Suprapubic skin (tissue), 4 donors: ENCODE data around the gene ERGIC3. TPM values are rescaled to one million over a fixed set of nuclear protein-coding genes. Genes with fewer than 3 reads are reported as not detected.
A peak's percentile ranks its signal among the peaks of the same experiment; 100 is the strongest.

ENCODE experiments used
- DNase-seq, 2 donors: peaks; one replicate each; pipeline ENCODE4 v3.0.0-alpha.2; 2019; ENCODE audit warnings: low spot score in 2 of 2
- H3K27ac ChIP-seq: fragments of 200-600 bp; sonication (generic); one replicate; pipeline ENCODE4 v1.5.1; 2019
- H3K27me3 ChIP-seq: fragments of 200-600 bp; sonication (generic); one replicate; pipeline ENCODE4 v1.5.1; 2019
- H3K36me3 ChIP-seq: fragments of 200-600 bp; sonication (generic); one replicate; pipeline ENCODE4 v1.5.1; 2019
- H3K4me1 ChIP-seq: fragments of 200-600 bp; sonication (generic); one replicate; pipeline ENCODE4 v1.5.1; 2019
- H3K4me3 ChIP-seq: fragments of 200-600 bp; sonication (generic); one replicate; pipeline ENCODE4 v1.5.1; 2019; ENCODE audit warnings: mild to moderate bottlenecking
- H3K9me3 ChIP-seq: fragments of 200-600 bp; sonication (generic); one replicate; pipeline ENCODE4 v1.5.1; 2019
- EP300 ChIP-seq: sonication (generic); formaldehyde crosslinking; IDR thresholded peaks from one replicate; pipeline ENCODE4 v1.6.1; 2017; ENCODE audit warnings: antibody characterized with exemption
- POLR2A ChIP-seq, 2 donors: fragments of 450-650 bp; IDR thresholded peaks; one replicate each; pipeline ENCODE4 v1.6.1; 2017; ENCODE audit warnings: antibody characterized with exemption in 2 of 2, mild to moderate bottlenecking in 2 of 2, moderate library complexity in 2 of 2
- POLR2AphosphoS5 ChIP-seq, 3 donors: sonication (generic); formaldehyde crosslinking; IDR thresholded peaks; one replicate each; pipeline ENCODE4 v1.6.1; 2017; ENCODE audit warnings: antibody characterized with exemption in 3 of 3
- WGBS: methylation state at CpG from one replicate; pipeline ENCODE4 v1.1.5; 2018; 5-methylcytosine and 5-hydroxymethylcytosine counted together
- total RNA-seq, 4 donors: library from RNA; depleted of rRNA; stranded (reverse); fragments of >200 nt; gene quantifications; one replicate each; pipeline ENCODE4 v1.1.0, GENCODE V29; 2016
- TF ChIP-seq, protein P1 (sequence below), 2 donors: fragments of 200-600 bp in 1 of 2; fragments of 450-650 bp in 1 of 2; sonication (generic) in 1 of 2; IDR thresholded peaks; one replicate each; pipeline ENCODE4 v1.5.1; 2016 to 2019; ENCODE audit warnings: antibody characterized with exemption in 2 of 2, mild to moderate bottlenecking in 1 of 2, moderate library complexity in 1 of 2

ERGIC3 gene
- total RNA-seq, 4 donors from 2014 or later = 154 to 256 (median 225) TPM

DNA sequence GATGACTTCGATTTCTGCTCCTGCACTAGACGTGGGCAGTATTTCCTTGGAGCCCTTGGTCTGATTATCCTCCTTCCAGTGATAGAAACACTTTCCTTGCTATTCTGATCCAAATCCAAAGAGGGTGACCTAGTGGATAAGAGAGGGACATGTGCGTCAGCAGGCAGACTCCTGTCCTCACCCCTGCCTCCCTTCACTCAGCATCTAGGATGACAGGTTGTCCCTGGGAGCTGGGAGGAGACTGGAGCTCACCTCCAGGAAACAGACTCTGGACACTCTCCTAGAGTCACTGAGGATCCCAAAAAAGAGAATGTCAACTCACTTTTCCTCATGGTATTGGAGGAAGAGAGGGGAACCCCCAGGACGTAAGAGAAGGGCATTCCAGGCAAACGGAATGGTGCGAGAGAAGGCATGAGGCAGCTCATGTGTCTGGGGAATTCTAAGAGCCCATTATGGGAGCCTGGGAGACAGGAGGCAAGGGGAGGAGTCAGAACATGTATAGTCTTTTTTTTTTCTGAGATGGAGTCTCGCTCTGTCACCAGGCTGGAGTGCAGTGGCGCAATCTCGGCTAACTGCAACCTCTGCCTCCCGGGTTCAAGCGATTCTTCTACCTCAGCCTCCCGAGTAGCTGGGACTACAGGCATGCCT lies 14.6 kb upstream of the ERGIC3 start:
- H3K36me3 ChIP-seq = no peaks in the 10 kb centered on the region
- H3K27ac ChIP-seq = no peak overlapping the region
- TF ChIP-seq POLR2A (IDR thresholded peaks at IDR 0.05) = no peak
- TF ChIP-seq, protein P1, sequence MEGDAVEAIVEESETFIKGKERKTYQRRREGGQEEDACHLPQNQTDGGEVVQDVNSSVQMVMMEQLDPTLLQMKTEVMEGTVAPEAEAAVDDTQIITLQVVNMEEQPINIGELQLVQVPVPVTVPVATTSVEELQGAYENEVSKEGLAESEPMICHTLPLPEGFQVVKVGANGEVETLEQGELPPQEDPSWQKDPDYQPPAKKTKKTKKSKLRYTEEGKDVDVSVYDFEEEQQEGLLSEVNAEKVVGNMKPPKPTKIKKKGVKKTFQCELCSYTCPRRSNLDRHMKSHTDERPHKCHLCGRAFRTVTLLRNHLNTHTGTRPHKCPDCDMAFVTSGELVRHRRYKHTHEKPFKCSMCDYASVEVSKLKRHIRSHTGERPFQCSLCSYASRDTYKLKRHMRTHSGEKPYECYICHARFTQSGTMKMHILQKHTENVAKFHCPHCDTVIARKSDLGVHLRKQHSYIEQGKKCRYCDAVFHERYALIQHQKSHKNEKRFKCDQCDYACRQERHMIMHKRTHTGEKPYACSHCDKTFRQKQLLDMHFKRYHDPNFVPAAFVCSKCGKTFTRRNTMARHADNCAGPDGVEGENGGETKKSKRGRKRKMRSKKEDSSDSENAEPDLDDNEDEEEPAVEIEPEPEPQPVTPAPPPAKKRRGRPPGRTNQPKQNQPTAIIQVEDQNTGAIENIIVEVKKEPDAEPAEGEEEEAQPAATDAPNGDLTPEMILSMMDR (IDR thresholded peaks at IDR 0.05) = no peak
- no peak for DNase-seq
- H3K4me3 ChIP-seq = no peak overlapping the region
- H3K9me3 ChIP-seq = no peaks in the 10 kb centered on the region
- H3K4me1 ChIP-seq = no peaks in the 10 kb centered on the region
- no peaks in the 10 kb centered on the region for H3K27me3 ChIP-seq
- 80% methylated on average over 12 of the region's 12 CpGs for WGBS

GRCh38 chr20:35529552-35529951 lies 12.3 kb upstream of the ERGIC3 start, which contains the start of gene C20orf173:
C20orf173 (minus strand) TSS chr20:35529652; CDS start chr20:35529373, 279 bp downstream.
- no peaks in the 10 kb centered on the region for H3K36me3 ChIP-seq
- TF ChIP-seq POLR2A (IDR thresholded peaks at IDR 0.05) (no peak), POLR2AphosphoS5 (IDR thresholded peaks at IDR 0.05) (no peak), EP300 (no peak)
- TF ChIP-seq, protein P1 (IDR thresholded peaks at IDR 0.05) = no peak
- WGBS = 96% methylated on average over 2 of the region's 2 CpGs
- no peaks in the 10 kb centered on the region for H3K27me3 ChIP-seq
- no peaks in the 10 kb centered on the region for H3K9me3 ChIP-seq
- no peak within 1 kb of the TSS for H3K27ac ChIP-seq
- no peaks in the 10 kb centered on the region for H3K4me1 ChIP-seq
- H3K4me3 ChIP-seq = no peak within 1 kb of the TSS
- DNase-seq = no peak

GRCh38 chr20:35539756-35540212 lies 2.1 kb upstream of the ERGIC3 start:
- TF ChIP-seq POLR2AphosphoS5 (IDR thresholded peaks at IDR 0.05) = no peak
- TF ChIP-seq EP300 = no peak
- TF ChIP-seq, protein P1 (IDR thresholded peaks at IDR 0.05) = no peak
- TF ChIP-seq POLR2A (IDR thresholded peaks at IDR 0.05) = no peak
- H3K4me1 ChIP-seq = peaks cover 15% of the 10 kb centered on the region
- 70% methylated on average over 11 of the region's 11 CpGs for WGBS

GRCh38 chr20:35541118-35541782 lies 628 bp upstream of the ERGIC3 start:
- Histone ChIP-seq H3K27ac (no peak overlapping the region), H3K4me1 (peaks cover 15% of the 10 kb centered on the region), H3K36me3 (peaks cover 9% of the 10 kb centered on the region), H3K9me3 (no peaks in the 10 kb centered on the region), H3K27me3 (no peaks in the 10 kb centered on the region), H3K4me3 (peak overlapping the region; percentile 87)
- WGBS = 29% methylated on average over 13 of the region's 13 CpGs
- DNase-seq = no peak
- TF ChIP-seq, protein P1 (IDR thresholded peaks at IDR 0.05) = no peak
- TF ChIP-seq POLR2AphosphoS5 (IDR thresholded peaks at IDR 0.05) = no peak
- TF ChIP-seq POLR2A (IDR thresholded peaks at IDR 0.05) = no peak
- TF ChIP-seq EP300 = no peak

More at GRCh38 chr20:35539756-35540212, 2.1 kb upstream of the ERGIC3 start:
- no peak overlapping the region for H3K27ac ChIP-seq
- H3K36me3 ChIP-seq = peaks cover 9% of the 10 kb centered on the region
- DNase-seq = no peak
- no peaks in the 10 kb centered on the region for H3K9me3 ChIP-seq
- H3K4me3 ChIP-seq = no peak overlapping the region
- no peaks in the 10 kb centered on the region for H3K27me3 ChIP-seq

- H3K36me3 ChIP-seq = peaks cover 19% of the 10 kb centered on the region
- no peak for DNase-seq
- no peak overlapping the region for H3K4me3 ChIP-seq
- H3K27ac ChIP-seq = no peak overlapping the region
- H3K27me3 ChIP-seq = no peaks in the 10 kb centered on the region
- 100% methylated on average over 1 of the region's 1 CpG for WGBS
- TF ChIP-seq, protein P1 (IDR thresholded peaks at IDR 0.05) = no peak
- no peak for TF ChIP-seq EP300
- TF ChIP-seq POLR2AphosphoS5 (IDR thresholded peaks at IDR 0.05) = no peak
- no peak for TF ChIP-seq POLR2A (IDR thresholded peaks at IDR 0.05)
- no peaks in the 10 kb centered on the region for H3K9me3 ChIP-seq
- H3K4me1 ChIP-seq = peaks cover 15% of the 10 kb centered on the region
Observed at GRCh38 chr20:35542990-35543389, 1.1 kb downstream of the ERGIC3 start.
